Measurements from ENCODE around the gene PRPH2.

PRPH2 gene

DNA sequence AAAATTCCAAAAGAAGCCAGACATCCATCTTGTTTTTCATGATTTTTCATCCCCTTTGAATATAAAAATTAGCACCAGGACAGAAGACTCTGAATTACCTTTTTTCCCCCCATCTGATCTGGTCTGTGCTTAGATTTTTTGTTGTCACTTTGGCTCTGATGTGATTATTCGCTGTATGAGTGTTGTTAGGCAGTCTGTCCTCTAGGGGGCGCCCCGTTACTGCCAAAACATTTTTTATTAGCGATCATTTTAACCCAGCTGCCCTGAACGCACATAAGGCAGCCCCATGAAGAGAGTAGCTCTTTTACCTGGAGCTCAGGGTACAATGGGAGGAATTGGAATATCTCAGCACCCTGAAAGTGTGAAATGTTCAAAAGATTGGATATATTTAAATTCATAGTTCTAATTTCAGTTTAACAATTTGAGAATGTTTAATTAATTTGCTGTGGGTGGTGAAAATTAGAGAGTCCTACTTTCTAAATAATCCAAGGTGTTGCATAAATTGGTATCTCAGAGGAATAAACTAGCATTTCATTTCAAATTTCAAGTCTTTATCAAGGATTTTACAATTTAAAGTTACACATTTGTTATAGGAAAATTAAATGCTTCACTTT is 60.8 kb downstream of the PRPH2 start:
- Mint-ChIP-seq H3K4me1 (no peaks in the 10 kb centered on the region), H3K36me3 (peaks cover 23% of the 10 kb centered on the region), H3K27me3 (no peaks in the 10 kb centered on the region), H3K9me3 (no peaks in the 10 kb centered on the region), H3K27ac (peak overlapping the region; percentile 54), H3K4me3 (no peak overlapping the region)
- ATAC-seq (ENCODE audit: low read depth) (peak; percentile 93), DNase-seq (ENCODE audit: low spot score in 2 of 2) (peak; percentile 82 to 85)

- ATAC-seq (ENCODE audit: low read depth) (no peak), DNase-seq (ENCODE audit: low spot score in 2 of 2) (no peak)
- Mint-ChIP-seq H3K27ac (no peak overlapping the region), H3K36me3 (peaks cover 24% of the 10 kb centered on the region), H3K4me1 (no peaks in the 10 kb centered on the region), H3K4me3 (no peak overlapping the region), H3K27me3 (no peaks in the 10 kb centered on the region), H3K9me3 (no peaks in the 10 kb centered on the region)
Measured at GRCh38 chr6:42659806-42660205, 62.6 kb downstream of the PRPH2 start.

GRCh38 chr6:42653851-42654250 is 68.5 kb downstream of the PRPH2 start:
- Mint-ChIP-seq H3K4me1 (no peaks in the 10 kb centered on the region), H3K27ac (peak overlapping the region; percentile 45), H3K4me3 (no peak overlapping the region), H3K9me3 (no peaks in the 10 kb centered on the region), H3K27me3 (no peaks in the 10 kb centered on the region), H3K36me3 (peaks cover 24% of the 10 kb centered on the region)
- no peak for ATAC-seq (ENCODE audit: low read depth)
- DNase-seq (ENCODE audit: low spot score in 2 of 2) = no peak

DNA sequence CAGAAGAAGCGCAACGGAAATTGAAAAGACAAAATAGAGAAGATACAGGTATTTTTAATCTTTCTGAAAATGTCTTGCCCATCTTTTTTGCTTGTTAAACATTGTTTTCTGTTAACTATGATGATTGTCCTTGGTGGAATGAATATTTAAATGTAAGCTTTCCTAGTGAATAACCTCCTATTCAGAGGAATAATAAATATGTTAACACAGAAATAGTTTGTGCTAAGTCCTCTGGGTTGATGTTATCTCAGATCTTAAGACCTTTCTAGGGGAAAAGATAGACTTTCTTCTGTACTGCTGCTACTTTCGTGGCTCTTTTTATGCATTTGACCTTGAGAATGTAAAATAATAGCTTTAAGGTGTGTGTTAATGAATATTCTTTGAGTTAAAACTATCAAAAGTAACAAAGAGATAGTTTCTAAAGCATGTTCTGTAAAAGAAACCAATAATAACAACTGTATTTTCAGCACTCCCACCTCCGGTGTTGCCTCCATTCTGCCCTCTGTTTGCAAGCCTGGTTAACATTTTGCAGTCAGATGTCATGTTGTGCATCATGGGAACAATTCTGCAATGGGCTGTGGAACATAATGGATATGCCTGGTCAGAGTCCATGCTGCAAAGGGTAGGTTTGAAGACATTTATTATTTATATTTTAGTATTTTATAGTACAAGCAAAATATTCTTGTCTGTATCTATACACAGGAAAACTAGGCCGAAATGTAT is 70.2 kb downstream of the PRPH2 start:
- DNase-seq (ENCODE audit: low spot score in 2 of 2) (no peak), ATAC-seq (ENCODE audit: low read depth) (no peak)
- no peak overlapping the region for H3K27ac Mint-ChIP-seq
- no peaks in the 10 kb centered on the region for H3K27me3 Mint-ChIP-seq
- H3K9me3 Mint-ChIP-seq = no peaks in the 10 kb centered on the region
- H3K36me3 Mint-ChIP-seq = peaks cover 19% of the 10 kb centered on the region
- H3K4me3 Mint-ChIP-seq = no peak overlapping the region
- no peaks in the 10 kb centered on the region for H3K4me1 Mint-ChIP-seq

Data from memory B cell (primary cell).